ENCODE measurements around the gene EMC8. TPM values are rescaled to one million over a fixed set of nuclear protein-coding genes. Genes with fewer than 3 reads are reported as not detected.

EMC8 gene
- total and polyA plus RNA-seq, 4 donors, result 12.0 to 12.4 (median 12.2) TPM

GRCh38 chr16:85796599-85796998 is 2.7 kb downstream of the EMC8 start:
- H3K4me1 ChIP-seq (ENCODE audit: control insufficient read depth in 4 of 4, insufficient read depth in 4 of 4, low read length in 3 of 4), result peaks cover 4 to 31% (median 23%) of the 10 kb centered on the region in 4 donors
- H3K9me3 ChIP-seq (ENCODE audit: control insufficient read depth in 4 of 4, low read length in 3 of 4), result no peaks in the 10 kb centered on the region
- TF ChIP-seq FOXA2 (IDR thresholded peaks at IDR 0.05) (no peak), EGR1 (IDR thresholded peaks at IDR 0.05; ENCODE audit: low read depth in 2 of 2) (no peak), TAF1 (conservative IDR thresholded peaks at IDR 0.05) (no peak), GABPA (IDR thresholded peaks at IDR 0.05 in 1 of 2, conservative IDR thresholded peaks at IDR 0.05 in 1 of 2) (no peak), FOXA1 (IDR thresholded peaks at IDR 0.05) (no peak), MAX (IDR thresholded peaks at IDR 0.05) (no peak), ZBTB33 (IDR thresholded peaks at IDR 0.05) (no peak), RAD21 (IDR thresholded peaks at IDR 0.05) (no peak), SP1 (IDR thresholded peaks at IDR 0.05) (no peak), RXRA (IDR thresholded peaks at IDR 0.05) (no peak), HNF4A (conservative IDR thresholded peaks at IDR 0.05) (no peak), YY1 (IDR thresholded peaks at IDR 0.05) (no peak), HNF4G (IDR thresholded peaks at IDR 0.05) (no peak), CTCF (IDR thresholded peaks at IDR 0.05; ENCODE audit: low read depth, low read length, missing input control) (no peak), NR2F2 (IDR thresholded peaks at IDR 0.05) (no peak)
- TF ChIP-seq, protein P1, sequence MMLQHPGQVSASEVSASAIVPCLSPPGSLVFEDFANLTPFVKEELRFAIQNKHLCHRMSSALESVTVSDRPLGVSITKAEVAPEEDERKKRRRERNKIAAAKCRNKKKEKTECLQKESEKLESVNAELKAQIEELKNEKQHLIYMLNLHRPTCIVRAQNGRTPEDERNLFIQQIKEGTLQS (IDR thresholded peaks at IDR 0.05), result no peak
- H3K36me3 ChIP-seq (ENCODE audit: control insufficient read depth in 4 of 4, insufficient read depth in 3 of 4, low read depth in 1 of 4, low read length in 3 of 4), result peaks cover 0 to 17% (median 2%) of the 10 kb centered on the region in 4 donors
- DNase-seq (ENCODE audit: low spot score), result no peak
- no peak overlapping the region for H3K4me3 ChIP-seq (ENCODE audit: low read depth in 1 of 3, low read length in 3 of 3)
- 81% methylated on average over 7 of the region's 7 CpGs for WGBS
- no peak overlapping the region for H3K9ac ChIP-seq (ENCODE audit: low read depth in 1 of 2, low read length in 2 of 2)
- H3K27me3 ChIP-seq (ENCODE audit: control insufficient read depth in 4 of 4, insufficient read depth in 4 of 4, low read length in 3 of 4), result no peaks in the 10 kb centered on the region
- no peak overlapping the region for H3K27ac ChIP-seq (ENCODE audit: low read depth in 1 of 2, low read length in 2 of 2)

DNA sequence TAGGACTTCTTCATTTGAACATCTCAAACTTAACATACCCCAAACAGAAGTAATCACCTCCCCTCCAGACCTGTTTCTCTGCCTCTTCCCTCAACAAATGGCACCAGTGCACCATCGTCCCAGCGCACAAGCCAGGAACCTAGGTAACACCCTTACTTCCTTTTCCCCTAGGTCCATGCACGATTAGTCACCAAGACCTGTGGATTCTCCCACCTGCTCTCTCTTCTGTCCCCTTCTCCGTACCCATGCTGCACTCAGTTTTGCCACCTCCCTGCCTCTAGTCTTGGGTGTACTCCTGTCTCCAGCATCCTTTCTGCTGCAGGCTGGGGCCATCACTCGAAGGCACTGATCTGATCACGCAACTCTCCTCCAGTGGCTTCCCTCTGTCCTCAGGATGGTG is 3.2 kb downstream of the EMC8 start:
- Histone ChIP-seq H3K36me3 (ENCODE audit: control insufficient read depth in 4 of 4, insufficient read depth in 3 of 4, low read depth in 1 of 4, low read length in 3 of 4) (peaks cover 0 to 16% (median 2%) of the 10 kb centered on the region in 4 donors), H3K27ac (ENCODE audit: low read depth in 1 of 2, low read length in 2 of 2) (no peak overlapping the region), H3K9me3 (ENCODE audit: control insufficient read depth in 4 of 4, low read length in 3 of 4) (no peaks in the 10 kb centered on the region), H3K4me3 (ENCODE audit: low read depth in 1 of 3, low read length in 3 of 3) (no peak overlapping the region), H3K4me1 (ENCODE audit: control insufficient read depth in 4 of 4, insufficient read depth in 4 of 4, low read length in 3 of 4) (peaks cover 4 to 30% (median 22%) of the 10 kb centered on the region in 4 donors), H3K27me3 (ENCODE audit: control insufficient read depth in 4 of 4, insufficient read depth in 4 of 4, low read length in 3 of 4) (no peaks in the 10 kb centered on the region), H3K9ac (ENCODE audit: low read depth in 1 of 2, low read length in 2 of 2) (no peak overlapping the region)
- 92% methylated on average over 6 of the region's 6 CpGs for WGBS
- TF ChIP-seq FOXA1 (IDR thresholded peaks at IDR 0.05) (no peak), EGR1 (IDR thresholded peaks at IDR 0.05; ENCODE audit: low read depth in 2 of 2) (no peak), SP1 (IDR thresholded peaks at IDR 0.05) (no peak)
- no peak for DNase-seq (ENCODE audit: low spot score)

All from liver (tissue), 9 donors.